ENCODE measurements around the gene CHCHD4.
"Not testable (repeated sequence)": the region's sequence is repeated elsewhere in the genome, so short reads cannot be mapped to it uniquely, and the experiment has no call there.

CHCHD4 gene

GRCh38 chr3:14082108-14082657, 42.5 kb downstream of the CHCHD4 start:
- Histone ChIP-seq H3K4me3 (ENCODE audit: low read depth, low read length) (no peak overlapping the region), H3K36me3 (ENCODE audit: control insufficient read depth in 2 of 2, insufficient read depth in 1 of 2, low read length in 2 of 2) (no peaks in the 10 kb centered on the region), H3K27ac (ENCODE audit: extremely low read depth, low read depth, low read length) (no peak overlapping the region), H3K9me3 (ENCODE audit: control insufficient read depth, insufficient read depth, low read depth, low read length) (no peaks in the 10 kb centered on the region), H3K4me1 (ENCODE audit: control insufficient read depth, insufficient read depth, low read length) (no peaks in the 10 kb centered on the region)
- ChIA-PET POLR2A (no interaction called here), CTCF (no interaction called here)
- no peak for TF ChIP-seq CTCF (tag by site-specific recombination; IDR thresholded peaks at IDR 0.05)
- no peak for TF ChIP-seq ZNF529 (tag by site-specific recombination; IDR thresholded peaks at IDR 0.05; ENCODE audit: insufficient replicate concordance)
- TF ChIP-seq ZNF121 (tag by site-specific recombination; IDR thresholded peaks at IDR 0.05): no peak
- no peak for TF ChIP-seq ZNF423 (tag by site-specific recombination; IDR thresholded peaks at IDR 0.05)

GRCh38 chr3:14077310-14077709, 47.4 kb downstream of the CHCHD4 start:
- H3K4me1 ChIP-seq (ENCODE audit: control insufficient read depth, insufficient read depth, low read length): no peaks in the 10 kb centered on the region
- no peak overlapping the region for H3K4me3 ChIP-seq (ENCODE audit: low read depth, low read length)
- H3K9me3 ChIP-seq (ENCODE audit: control insufficient read depth, insufficient read depth, low read depth, low read length): no peaks in the 10 kb centered on the region
- CTCF ChIA-PET: no interaction called here
- TF ChIP-seq ZNF24 (tag by site-specific recombination; IDR thresholded peaks at IDR 0.05) (no peak), ZNF830 (tag by site-specific recombination; IDR thresholded peaks at IDR 0.05; ENCODE audit: low read depth) (no peak), ZNF514 (tag by site-specific recombination; IDR thresholded peaks at IDR 0.05) (no peak), GLIS1 (tag by site-specific recombination; IDR thresholded peaks at IDR 0.05) (no peak), ZNF629 (tag by site-specific recombination; IDR thresholded peaks at IDR 0.05) (no peak), ZNF311 (tag by site-specific recombination; IDR thresholded peaks at IDR 0.05; ENCODE audit: borderline replicate concordance) (no peak), ZBTB1 (tag by site-specific recombination; IDR thresholded peaks at IDR 0.05) (no peak), MYNN (tag by site-specific recombination; IDR thresholded peaks at IDR 0.05; ENCODE audit: borderline replicate concordance) (no peak)
- H3K27ac ChIP-seq (ENCODE audit: extremely low read depth, low read depth, low read length): no peak overlapping the region
- POLR2A ChIA-PET: no interaction called here
- no peaks in the 10 kb centered on the region for H3K36me3 ChIP-seq (ENCODE audit: control insufficient read depth in 2 of 2, insufficient read depth in 1 of 2, low read length in 2 of 2)

- H3K9me3 ChIP-seq (ENCODE audit: control insufficient read depth, insufficient read depth, low read depth, low read length); H3K4me1 ChIP-seq (ENCODE audit: control insufficient read depth, insufficient read depth, low read length); CTCF ChIA-PET; POLR2A ChIA-PET; H3K4me3 ChIP-seq (ENCODE audit: low read depth, low read length); H3K27ac ChIP-seq (ENCODE audit: extremely low read depth, low read depth, low read length); H3K36me3 ChIP-seq (ENCODE audit: control insufficient read depth in 2 of 2, insufficient read depth in 1 of 2, low read length in 2 of 2): not testable (repeated sequence)
These were observed 49.4 kb downstream of the CHCHD4 start for GRCh38 chr3:14075233-14075632.

- no peaks in the 10 kb centered on the region for H3K4me1 ChIP-seq (ENCODE audit: control insufficient read depth, insufficient read depth, low read length)
- no peaks in the 10 kb centered on the region for H3K9me3 ChIP-seq (ENCODE audit: control insufficient read depth, insufficient read depth, low read depth, low read length)
- ChIA-PET POLR2A (no interaction called here), CTCF (no interaction called here)
- no peak overlapping the region for H3K4me3 ChIP-seq (ENCODE audit: low read depth, low read length)
- H3K27ac ChIP-seq (ENCODE audit: extremely low read depth, low read depth, low read length): no peak overlapping the region
- TF ChIP-seq SETDB1 (IDR thresholded peaks at IDR 0.05; ENCODE audit: insufficient read length, low read length): no peak
- TF ChIP-seq ZNF488 (tag by site-specific recombination; IDR thresholded peaks at IDR 0.05): no peak
- TF ChIP-seq ZNF423 (tag by site-specific recombination; IDR thresholded peaks at IDR 0.05): no peak
- TF ChIP-seq GFI1B (tag by site-specific recombination; IDR thresholded peaks at IDR 0.05): no peak
- no peak for TF ChIP-seq ZNF24 (tag by site-specific recombination; IDR thresholded peaks at IDR 0.05)
- TF ChIP-seq ZNF560 (tag by site-specific recombination; IDR thresholded peaks at IDR 0.05; ENCODE audit: borderline replicate concordance): no peak
- TF ChIP-seq ZNF707 (tag by site-specific recombination; IDR thresholded peaks at IDR 0.05): no peak
- TF ChIP-seq RBAK (tag by site-specific recombination; IDR thresholded peaks at IDR 0.05): no peak
- no peak for TF ChIP-seq ZNF302 (tag by site-specific recombination; IDR thresholded peaks at IDR 0.05; ENCODE audit: low read depth)
- TF ChIP-seq ZNF791 (tag by site-specific recombination; IDR thresholded peaks at IDR 0.05): no peak
- TF ChIP-seq ZNF610 (tag by site-specific recombination; IDR thresholded peaks at IDR 0.05; ENCODE audit: borderline replicate concordance): no peak
- TF ChIP-seq ZNF600 (tag by site-specific recombination; IDR thresholded peaks at IDR 0.05): no peak
- TF ChIP-seq ZNF555 (tag by site-specific recombination; conservative IDR thresholded peaks at IDR 0.05): no peak
- TF ChIP-seq ZNF335 (tag by site-specific recombination; conservative IDR thresholded peaks at IDR 0.05): no peak
- H3K36me3 ChIP-seq (ENCODE audit: control insufficient read depth in 2 of 2, insufficient read depth in 1 of 2, low read length in 2 of 2): no peaks in the 10 kb centered on the region
These were observed 59.8 kb downstream of the CHCHD4 start for GRCh38 chr3:14064910-14065309.

All from HEK293 (cell line).